Adipocyte (in vitro differentiated cells): ENCODE results near the gene CRX.

ENCODE experiments used
- DNase-seq: peaks from one replicate; pipeline ENCODE4 v3.0.0-alpha.2; 2015; ENCODE audit warnings: low read depth
- H3K27me3 ChIP-seq: replicated peaks from 2 replicates; pipeline ENCODE4 v1.7.0; 2013; ENCODE audit warnings: mild to moderate bottlenecking, low read length, moderate library complexity; ENCODE audit not compliant: control insufficient read depth, insufficient read depth
- H3K36me3 ChIP-seq: 2 replicates; pipeline ENCODE4 v1.7.0; 2013; ENCODE audit warnings: low read length, mild to moderate bottlenecking, moderate library complexity; ENCODE audit not compliant: control insufficient read depth, insufficient read depth, severe bottlenecking
- H3K4me1 ChIP-seq: 2 replicates; pipeline ENCODE4 v1.7.0; 2013; ENCODE audit warnings: mild to moderate bottlenecking, low read length, moderate library complexity; ENCODE audit not compliant: control insufficient read depth, insufficient read depth
- H3K4me3 ChIP-seq: 2 replicates; pipeline ENCODE4 v1.7.0; 2013; ENCODE audit warnings: mild to moderate bottlenecking, low read length, moderate library complexity
- H3K9ac ChIP-seq: 2 replicates; pipeline ENCODE4 v1.7.0; 2013; ENCODE audit warnings: mild to moderate bottlenecking, low read length, moderate library complexity
- H3K9me3 ChIP-seq: 2 replicates; pipeline ENCODE4 v1.7.0; 2013; ENCODE audit warnings: mild to moderate bottlenecking, low read length, moderate library complexity; ENCODE audit not compliant: control insufficient read depth

The CRX gene

GRCh38 chr19:47891622-47891922 lies 69.8 kb downstream of the CRX start:
- Histone ChIP-seq H3K36me3 (no peaks in the 10 kb centered on the region), H3K4me3 (no peak overlapping the region), H3K9ac (no peak overlapping the region), H3K9me3 (peaks cover 11% of the 10 kb centered on the region), H3K27me3 (peaks cover 5% of the 10 kb centered on the region), H3K4me1 (peaks cover 15% of the 10 kb centered on the region)
- DNase-seq: no peak

- Histone ChIP-seq H3K27me3 (no peaks in the 10 kb centered on the region), H3K36me3 (no peaks in the 10 kb centered on the region), H3K4me1 (peaks cover 15% of the 10 kb centered on the region), H3K9me3 (peaks cover 11% of the 10 kb centered on the region), H3K9ac (no peak overlapping the region), H3K4me3 (no peak overlapping the region)
- no peak for DNase-seq
Observed at GRCh38 chr19:47891923-47892666, 70.4 kb downstream of the CRX start.
